Upper lobe of left lung (tissue), 6 donors: ENCODE results near the gene BAHD1. TPM values are rescaled to one million over a fixed set of nuclear protein-coding genes. Genes with fewer than 3 reads are reported as not detected.

ENCODE experiments used
- ATAC-seq, 2 donors: fragments of 200-7000 bp; cut with Tn5 transposase; one replicate each; pipeline ENCODE4 v1.9.1; 2022; ENCODE audit warnings: mild to moderate bottlenecking in 2 of 2, moderate library complexity in 2 of 2; ENCODE audit not compliant: low FRiP score in 2 of 2
- DNase-seq, 2 donors: peaks; one replicate each; pipeline ENCODE4 v3.0.0-alpha.2; 2019 to 2020
- H3K27ac ChIP-seq, 4 donors: fragments of 200-600 bp; sonication (generic); one replicate each; pipeline ENCODE4 v1.5.1; 2016 to 2019
- H3K27me3 ChIP-seq, 4 donors: fragments of 200-600 bp; sonication (generic); one replicate each; pipeline ENCODE4 v1.5.1; 2017 to 2019
- H3K36me3 ChIP-seq, 4 donors: fragments of 200-600 bp; sonication (generic); one replicate each; pipeline ENCODE4 v1.5.1; 2016 to 2019
- H3K4me1 ChIP-seq, 4 donors: fragments of 200-600 bp; sonication (generic); one replicate each; pipeline ENCODE4 v1.5.1; 2018 to 2019
- H3K4me3 ChIP-seq, 4 donors: fragments of 200-600 bp; sonication (generic); one replicate each; pipeline ENCODE4 v1.5.1; 2017 to 2019; ENCODE audit warnings: mild to moderate bottlenecking in 2 of 4, moderate library complexity in 1 of 4
- H3K9me3 ChIP-seq, 4 donors: fragments of 200-600 bp; sonication (generic); one replicate each; pipeline ENCODE4 v1.5.1; 2018 to 2019
- CTCF ChIP-seq, 6 experiments: fragments of 450-650 bp in 4 of 6; fragments of 200-600 bp in 2 of 6; sonication (generic) in 2 of 6; IDR thresholded peaks; one replicate each; pipeline ENCODE4 v1.5.1; 2016 to 2019; ENCODE audit warnings: antibody characterized with exemption in 6 of 6
- EP300 ChIP-seq, 4 donors: sonication (generic); formaldehyde crosslinking; IDR thresholded peaks; one replicate each; pipeline ENCODE4 v1.5.1; 2017; ENCODE audit warnings: antibody characterized with exemption in 4 of 4, control low read depth in 2 of 4
- POLR2A ChIP-seq, 4 donors: fragments of 450-650 bp; IDR thresholded peaks; one replicate each; pipeline ENCODE4 v1.5.1; 2016 to 2017; ENCODE audit warnings: antibody characterized with exemption in 4 of 4, mild to moderate bottlenecking in 2 of 4
- POLR2AphosphoS5 ChIP-seq, 2 donors: sonication (generic); formaldehyde crosslinking; IDR thresholded peaks; one replicate each; pipeline ENCODE4 v1.5.1; 2017; ENCODE audit warnings: antibody characterized with exemption in 2 of 2
- WGBS, 2 donors: methylation state at CpG; one replicate each; pipeline ENCODE4 v1.1.5; 2017 to 2018; 5-methylcytosine and 5-hydroxymethylcytosine counted together
- total RNA-seq, 6 donors: library from RNA; depleted of rRNA in 4 of 6; stranded (reverse); fragments of >200 nt in 4 of 6; gene quantifications; one replicate each; pipeline versions ENCODE4 v1.1.0 to v1.2.1, GENCODE V29; 2016 to 2021
- donor health status: DM: no; HTN: no; CAD: no; lungs with moderate emphysema.
- donor health status: DM: no; HTN: yes; CAD: no; lungs with severe emphysema.

Gene BAHD1
- total RNA-seq, 6 donors from 2014 or later: 21.0 to 36.9 (median 28.5) TPM

DNA sequence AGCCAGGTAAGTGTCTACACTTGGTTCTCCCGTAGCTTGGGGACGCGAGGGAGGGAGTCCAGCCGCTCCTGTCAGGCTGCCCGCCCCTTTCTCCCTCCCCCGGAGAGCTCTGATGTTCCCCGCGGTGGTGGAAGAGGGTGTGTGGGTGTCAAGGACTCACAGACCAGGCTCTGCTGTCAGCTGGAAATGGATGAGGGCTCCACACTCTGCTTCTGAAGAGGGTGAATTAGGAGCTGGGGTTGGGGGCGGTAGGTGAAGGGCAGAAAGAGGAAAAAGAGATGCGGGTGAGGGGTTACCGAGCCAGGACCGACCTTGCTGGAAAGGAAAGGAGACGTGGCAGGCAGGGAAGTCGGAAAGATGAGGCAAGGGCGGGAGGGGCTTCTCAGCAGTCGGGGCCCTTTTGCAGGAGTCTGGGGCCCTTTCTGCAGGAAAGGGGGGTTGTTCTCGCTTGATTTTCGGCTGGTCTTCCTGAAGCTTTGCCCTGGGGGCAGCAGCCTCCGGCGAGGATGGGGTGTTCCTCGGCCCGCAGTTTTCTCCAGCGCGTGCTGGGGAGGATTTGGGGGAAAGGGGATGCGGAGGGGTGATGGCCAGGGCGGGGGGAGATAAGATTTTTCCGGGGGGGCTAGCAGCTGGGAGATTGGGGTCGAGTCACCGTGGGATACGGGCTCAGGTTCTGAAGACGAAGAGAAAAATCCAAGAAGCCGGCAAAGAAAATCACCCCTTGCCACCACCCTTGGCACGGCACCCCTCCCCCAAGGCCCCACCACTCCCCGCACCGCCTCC, 602 bp upstream of the BAHD1 start:
- DNase-seq (peak in 1 of 2 donors; percentile 56), ATAC-seq (peak; percentile 21 to 42)
- peak overlapping the region; percentile 4 to 99 (median 97) for H3K4me3 ChIP-seq
- no peaks in the 10 kb centered on the region for H3K9me3 ChIP-seq
- peaks cover 0 to 31% (median 14%) of the 10 kb centered on the region in 4 donors for H3K27me3 ChIP-seq
- H3K4me1 ChIP-seq: peaks cover 48 to 73% (median 51%) of the 10 kb centered on the region in 4 donors
- TF ChIP-seq EP300 (IDR thresholded peaks at IDR 0.05): no peak
- no peak for TF ChIP-seq POLR2AphosphoS5 (IDR thresholded peaks at IDR 0.05)
- no peak for TF ChIP-seq POLR2A (IDR thresholded peaks at IDR 0.05)
- TF ChIP-seq CTCF (IDR thresholded peaks at IDR 0.05): no peak
- peak overlapping the region in 2 of 4 donors; percentile 30 to 91 for H3K27ac ChIP-seq
- no peaks in the 10 kb centered on the region for H3K36me3 ChIP-seq
- WGBS, 2 donors: 0 to 1% methylated on average over 33 of the region's 35 CpGs

DNA sequence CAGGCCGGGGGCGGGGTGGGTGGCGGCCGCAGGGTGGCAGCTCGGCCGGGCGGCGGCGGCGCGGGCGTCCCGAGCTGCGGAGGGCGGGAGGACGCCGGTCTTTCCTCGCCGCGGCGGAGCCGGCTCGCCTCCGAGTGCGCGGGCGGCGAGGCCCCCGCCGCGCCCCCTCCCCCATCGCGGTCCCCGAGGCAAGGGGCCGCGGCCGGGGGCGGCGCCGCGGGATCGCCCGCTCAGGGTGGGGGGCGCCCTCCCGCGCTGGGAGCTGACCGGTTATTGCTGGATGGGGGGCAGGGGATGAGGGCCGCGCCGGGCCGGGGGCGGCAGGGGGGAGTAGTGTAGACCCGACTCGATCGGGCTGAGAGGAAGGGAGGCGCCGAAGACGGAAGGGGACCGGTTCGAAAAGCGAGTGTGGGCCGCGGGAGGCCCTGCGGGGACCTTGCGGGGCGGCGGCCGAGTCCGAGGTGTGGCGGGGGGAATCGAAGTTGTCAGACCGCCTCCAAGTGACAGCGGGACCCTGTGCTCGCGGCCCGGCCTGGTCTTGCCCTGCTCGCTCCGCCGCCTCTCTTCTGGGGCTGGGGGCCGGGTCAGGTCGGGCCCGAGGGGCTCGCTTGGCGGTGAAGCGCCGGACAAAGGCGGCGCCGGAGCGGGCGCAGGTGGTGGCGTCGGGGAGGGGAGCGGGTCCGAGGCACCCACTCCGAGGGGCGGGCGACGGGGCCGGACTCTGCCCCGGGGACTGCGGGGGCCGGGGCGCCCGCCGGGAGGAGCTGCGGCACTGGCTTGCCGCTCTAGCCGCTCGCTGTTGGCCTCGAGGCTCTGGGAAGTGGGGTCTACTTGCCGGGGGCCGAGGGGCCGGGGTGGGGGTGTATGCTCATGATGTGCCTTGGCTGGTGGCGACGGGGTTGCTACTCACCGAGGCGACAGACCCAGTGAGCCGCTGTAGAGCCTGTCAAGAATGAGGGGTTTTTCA, 1.1 kb downstream of the BAHD1 start:
- WGBS, 2 donors: 1 to 3% methylated on average over 16 to 17 of the region's 119 CpGs
- Histone ChIP-seq H3K4me3 (peak overlapping the region; percentile 76 to 99 (median 97)), H3K4me1 (peaks cover 44 to 67% (median 48%) of the 10 kb centered on the region in 4 donors), H3K27me3 (peaks cover 0 to 14% (median 7%) of the 10 kb centered on the region in 4 donors), H3K27ac (peak overlapping the region; percentile 16 to 91 (median 56)), H3K36me3 (no peaks in the 10 kb centered on the region), H3K9me3 (no peaks in the 10 kb centered on the region)
- ATAC-seq: no peak
- peak in 1 of 2 donors; percentile 89 for DNase-seq
- TF ChIP-seq EP300 (IDR thresholded peaks at IDR 0.05): no peak
- peak in 2 of 6 experiments; percentile 30 to 37 for TF ChIP-seq CTCF (IDR thresholded peaks at IDR 0.05)

- peak in 1 of 2 donors; percentile 42 for DNase-seq
- Histone ChIP-seq H3K9me3 (no peaks in the 10 kb centered on the region), H3K4me1 (peaks cover 40 to 59% (median 43%) of the 10 kb centered on the region in 4 donors), H3K27me3 (peaks cover 0 to 5% (median 0%) of the 10 kb centered on the region in 4 donors), H3K27ac (peak overlapping the region in 3 of 4 donors; percentile 24 to 79 (median 32)), H3K36me3 (no peaks in the 10 kb centered on the region), H3K4me3 (peak overlapping the region in 1 of 4 donors; percentile 99)
- WGBS, 2 donors: 71 to 76% methylated on average over 4 of the region's 4 CpGs
- no peak for ATAC-seq
- TF ChIP-seq CTCF (IDR thresholded peaks at IDR 0.05) (no peak), POLR2AphosphoS5 (IDR thresholded peaks at IDR 0.05) (no peak), POLR2A (IDR thresholded peaks at IDR 0.05) (no peak), EP300 (IDR thresholded peaks at IDR 0.05) (no peak)
Observed at GRCh38 chr15:40443255-40443654, 2.5 kb downstream of the BAHD1 start.

GRCh38 chr15:40443846-40444245, 3.1 kb downstream of the BAHD1 start:
- Histone ChIP-seq H3K27ac (peak overlapping the region in 3 of 4 donors; percentile 24 to 79 (median 37)), H3K4me3 (no peak overlapping the region), H3K27me3 (peaks cover 0 to 2% (median 0%) of the 10 kb centered on the region in 4 donors), H3K9me3 (no peaks in the 10 kb centered on the region), H3K4me1 (peaks cover 40 to 59% (median 43%) of the 10 kb centered on the region in 4 donors), H3K36me3 (no peaks in the 10 kb centered on the region)
- no peak for ATAC-seq
- peak in 1 of 2 donors; percentile 27 for TF ChIP-seq POLR2AphosphoS5 (IDR thresholded peaks at IDR 0.05)
- TF ChIP-seq CTCF (IDR thresholded peaks at IDR 0.05): no peak
- TF ChIP-seq EP300 (IDR thresholded peaks at IDR 0.05): no peak
- TF ChIP-seq POLR2A (IDR thresholded peaks at IDR 0.05): no peak
- WGBS, 2 donors: 59 to 63% methylated on average over 3 of the region's 3 CpGs
- peak in 1 of 2 donors; percentile 37 for DNase-seq
